ENCODE results near the gene KIF5C.

The KIF5C gene

GRCh38 chr2:148965623-148966437, 90.8 kb downstream of the KIF5C start:
- H3K4me3 ChIP-seq (replicated peaks in 1 of 2; ENCODE audit: low read depth in 2 of 2, low read length in 2 of 2), result no peak overlapping the region
- no peak for DNase-seq (ENCODE audit: low read depth in 2 of 2)
- no peak for TF ChIP-seq CTCF (IDR thresholded peaks at IDR 0.05; ENCODE audit: low read depth, low read length)

- H3K4me3 ChIP-seq (replicated peaks in 1 of 2; ENCODE audit: low read depth in 2 of 2, low read length in 2 of 2), result no peak overlapping the region
- no peak for TF ChIP-seq CTCF (IDR thresholded peaks at IDR 0.05; ENCODE audit: low read depth, low read length)
- DNase-seq (ENCODE audit: low read depth in 2 of 2), result no peak
Observed at GRCh38 chr2:148966438-148966758, 91.4 kb downstream of the KIF5C start.

GRCh38 chr2:148967056-148967455, 92.0 kb downstream of the KIF5C start:
- H3K4me3 ChIP-seq (replicated peaks in 1 of 2; ENCODE audit: low read depth in 2 of 2, low read length in 2 of 2), result no peak overlapping the region
- DNase-seq (ENCODE audit: low read depth in 2 of 2), result no peak
- no peak for TF ChIP-seq CTCF (IDR thresholded peaks at IDR 0.05; ENCODE audit: low read depth, low read length)

GRCh38 chr2:148967578-148967977, 92.6 kb downstream of the KIF5C start:
- peak; percentile 7 to 22 for DNase-seq (ENCODE audit: low read depth in 2 of 2)
- TF ChIP-seq CTCF (IDR thresholded peaks at IDR 0.05; ENCODE audit: low read depth, low read length), result no peak
- no peak overlapping the region for H3K4me3 ChIP-seq (replicated peaks in 1 of 2; ENCODE audit: low read depth in 2 of 2, low read length in 2 of 2)

- TF ChIP-seq CTCF (IDR thresholded peaks at IDR 0.05; ENCODE audit: low read depth, low read length), result no peak
- no peak for DNase-seq (ENCODE audit: low read depth in 2 of 2)
- H3K4me3 ChIP-seq (replicated peaks in 1 of 2; ENCODE audit: low read depth in 2 of 2, low read length in 2 of 2), result no peak overlapping the region
Observed at GRCh38 chr2:148968301-148968700, 93.3 kb downstream of the KIF5C start.

GRCh38 chr2:148968776-148969319, 93.8 kb downstream of the KIF5C start:
- H3K4me3 ChIP-seq (replicated peaks in 1 of 2; ENCODE audit: low read depth in 2 of 2, low read length in 2 of 2), result no peak overlapping the region

More at GRCh38 chr2:148968776-148969319, 93.8 kb downstream of the KIF5C start:
- TF ChIP-seq CTCF (IDR thresholded peaks at IDR 0.05; ENCODE audit: low read depth, low read length), result no peak
- DNase-seq (ENCODE audit: low read depth in 2 of 2), result no peak

All from cardiac fibroblast (primary cell).